GM19043 (cell line): ENCODE results near the gene GABRA5.

ENCODE experiments used
- ATAC-seq: cut with Tn5 transposase; IDR thresholded peaks from one replicate; pipeline ENCODE4 v1.9.1; 2021; ENCODE audit warnings: low read depth; ENCODE audit not compliant: unreplicated experiment

The GABRA5 gene

DNA sequence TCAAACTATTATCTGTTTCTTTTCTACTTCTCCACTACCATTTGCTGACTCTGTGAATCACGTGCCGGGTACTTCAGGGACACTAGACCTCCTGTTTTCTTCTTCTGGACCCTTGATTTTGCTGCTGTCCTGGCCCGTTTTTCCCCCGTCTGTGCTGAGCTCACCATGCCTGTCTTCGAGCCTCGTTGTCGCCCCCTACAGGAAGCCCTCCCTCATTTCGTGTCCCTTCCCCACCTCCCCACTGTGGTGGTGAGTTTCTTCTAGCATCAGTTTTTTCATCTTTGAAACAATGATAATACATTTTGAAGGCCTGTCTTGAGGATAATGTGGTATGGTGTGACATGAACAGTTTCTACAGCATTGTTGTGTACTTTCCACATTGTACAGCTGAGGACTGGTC lies 117.0 kb downstream of the GABRA5 start:
- no peak for ATAC-seq

DNA sequence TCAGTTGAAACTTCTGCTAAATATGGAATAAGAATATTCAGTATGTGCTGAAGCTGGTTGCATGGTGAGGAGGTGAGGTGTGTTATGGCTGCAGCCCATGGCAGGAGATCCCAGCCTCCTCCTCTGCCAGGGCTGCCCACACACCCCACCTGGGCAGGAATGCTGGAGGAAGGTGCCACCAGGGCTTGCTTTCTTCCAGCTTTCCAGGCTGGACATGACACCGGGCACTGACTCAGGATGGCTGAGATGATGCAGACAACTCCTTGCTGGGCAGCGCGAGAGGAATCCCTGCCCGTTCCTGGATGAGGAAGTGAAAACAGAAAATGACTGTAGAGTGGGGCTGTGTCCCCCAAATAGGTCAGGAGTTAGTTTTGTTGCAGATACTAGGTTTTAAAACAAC lies 118.2 kb downstream of the GABRA5 start:
- ATAC-seq: no peak

- no peak for ATAC-seq
These were observed 129.4 kb downstream of the GABRA5 start for GRCh38 chr15:26996250-26996649.
